GM12875 (cell line): ENCODE data around the gene GIGYF1.
"Not testable (repeated sequence)": the region's sequence is repeated elsewhere in the genome, so short reads cannot be mapped to it uniquely, and the experiment has no call there.

Experiments used
- H3K4me3 ChIP-seq: one replicate; pipeline ENCODE4 v1.5.1; 2011; ENCODE audit warnings: low read depth, low read length, control low read depth
- TF ChIP-seq, protein P1 (sequence below): IDR thresholded peaks from 2 replicates; pipeline ENCODE4 v1.5.1; 2011; ENCODE audit warnings: low read depth, mild to moderate bottlenecking, control low read depth, inconsistent platforms, low read length, moderate library complexity, borderline replicate concordance; ENCODE audit not compliant: insufficient read depth

The GIGYF1 gene

DNA sequence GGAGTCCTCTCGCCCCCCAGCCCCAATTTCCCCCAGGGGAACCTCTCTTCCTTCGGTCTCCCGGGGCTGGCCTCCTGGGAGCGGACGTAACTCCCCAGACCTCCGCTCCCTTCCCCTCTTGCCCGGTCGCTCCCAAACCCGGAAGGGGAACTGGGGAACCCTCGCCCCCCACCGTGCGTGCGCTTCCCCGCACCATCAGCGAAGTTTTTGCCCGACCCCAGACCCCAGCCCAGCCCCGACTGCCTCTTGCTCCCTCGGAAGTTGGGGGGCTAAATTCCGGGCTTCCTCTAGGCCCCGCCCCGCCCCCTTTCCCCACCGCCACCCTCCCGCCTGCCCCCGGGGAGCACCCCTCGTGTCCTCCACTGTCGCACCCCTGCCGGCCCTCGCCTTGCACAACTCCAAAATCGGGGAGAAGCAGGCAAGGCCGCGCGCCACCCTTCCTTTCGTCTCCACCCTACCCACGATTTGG lies 20.1 kb downstream of the GIGYF1 start:
- peak overlapping the region; percentile 94 for H3K4me3 ChIP-seq
- TF ChIP-seq, protein P1, sequence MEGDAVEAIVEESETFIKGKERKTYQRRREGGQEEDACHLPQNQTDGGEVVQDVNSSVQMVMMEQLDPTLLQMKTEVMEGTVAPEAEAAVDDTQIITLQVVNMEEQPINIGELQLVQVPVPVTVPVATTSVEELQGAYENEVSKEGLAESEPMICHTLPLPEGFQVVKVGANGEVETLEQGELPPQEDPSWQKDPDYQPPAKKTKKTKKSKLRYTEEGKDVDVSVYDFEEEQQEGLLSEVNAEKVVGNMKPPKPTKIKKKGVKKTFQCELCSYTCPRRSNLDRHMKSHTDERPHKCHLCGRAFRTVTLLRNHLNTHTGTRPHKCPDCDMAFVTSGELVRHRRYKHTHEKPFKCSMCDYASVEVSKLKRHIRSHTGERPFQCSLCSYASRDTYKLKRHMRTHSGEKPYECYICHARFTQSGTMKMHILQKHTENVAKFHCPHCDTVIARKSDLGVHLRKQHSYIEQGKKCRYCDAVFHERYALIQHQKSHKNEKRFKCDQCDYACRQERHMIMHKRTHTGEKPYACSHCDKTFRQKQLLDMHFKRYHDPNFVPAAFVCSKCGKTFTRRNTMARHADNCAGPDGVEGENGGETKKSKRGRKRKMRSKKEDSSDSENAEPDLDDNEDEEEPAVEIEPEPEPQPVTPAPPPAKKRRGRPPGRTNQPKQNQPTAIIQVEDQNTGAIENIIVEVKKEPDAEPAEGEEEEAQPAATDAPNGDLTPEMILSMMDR, result no peak

GRCh38 chr7:100673302-100673941 lies 20.6 kb downstream of the GIGYF1 start, which contains the start of gene GNB2:
GNB2 (plus strand) TSS chr7:100673740; CDS start chr7:100676266, 2,526 bp downstream.
- TF ChIP-seq, protein P1, result no peak
- peak within 1 kb of the TSS; percentile 94 for H3K4me3 ChIP-seq

GRCh38 chr7:100671353-100672327 lies 22.4 kb downstream of the GIGYF1 start:
- TF ChIP-seq, protein P1, result no peak
- H3K4me3 ChIP-seq, result no peak overlapping the region

GRCh38 chr7:100670074-100670473 lies 24.0 kb downstream of the GIGYF1 start:
- H3K4me3 ChIP-seq, result no peak overlapping the region
- TF ChIP-seq, protein P1, result no peak

GRCh38 chr7:100669106-100669505 lies 24.9 kb downstream of the GIGYF1 start:
- H3K4me3 ChIP-seq, result not testable (repeated sequence)

DNA sequence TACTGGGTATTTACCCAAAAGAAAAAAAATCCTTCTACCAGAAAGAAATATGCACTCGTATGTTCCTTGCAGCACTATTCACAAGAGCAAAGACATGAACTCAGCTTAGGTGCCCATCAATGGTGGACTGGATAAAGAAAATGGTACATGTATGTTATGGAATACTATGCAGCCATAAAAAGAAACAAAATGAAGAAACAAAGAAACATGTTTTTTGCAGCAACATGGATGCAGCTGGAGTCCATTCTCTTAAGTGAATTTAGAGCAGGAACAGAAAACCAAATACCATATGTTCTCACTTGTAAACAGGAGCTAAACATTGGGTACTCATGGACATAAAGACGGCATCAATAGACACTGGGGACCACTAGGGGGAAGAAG lies 26.0 kb downstream of the GIGYF1 start:
- TF ChIP-seq, protein P1, result no peak
- H3K4me3 ChIP-seq, result no peak overlapping the region

- TF ChIP-seq, protein P1, result no peak
Measured at GRCh38 chr7:100667331-100668068, 26.6 kb downstream of the GIGYF1 start.

More at GRCh38 chr7:100667331-100668068, 26.6 kb downstream of the GIGYF1 start:
- no peak overlapping the region for H3K4me3 ChIP-seq
